K562 (cell line): ENCODE results near the gene PRPSAP1. TPM values are rescaled to one million over a fixed set of nuclear protein-coding genes. Genes with fewer than 3 reads are reported as not detected.
A peak's percentile ranks its signal among the peaks of the same experiment; 100 is the strongest.

Source experiments
- ARHGAP35 ChIP-seq: fragments of 450-650 bp; IDR thresholded peaks from 2 replicates; pipeline ENCODE4 v1.6.1; 2018; ENCODE audit not compliant: partially characterized antibody
- CSDE1 ChIP-seq, 2 experiments: fragments of 450-650 bp; IDR thresholded peaks; 2 replicates each; pipeline ENCODE4 v1.6.1; 2016; ENCODE audit warnings: mild to moderate bottlenecking in 1 of 2
- DIDO1 ChIP-seq: fragments of 450-650 bp; IDR thresholded peaks from 2 replicates; pipeline ENCODE4 v1.6.1; 2016; ENCODE audit warnings: low read depth, missing biosample characterization, missing genetic modification characterization
- KLF13 ChIP-seq: fragments of 450-650 bp; IDR thresholded peaks from 2 replicates; pipeline ENCODE4 v1.6.1; 2016; ENCODE audit warnings: missing genetic modification characterization, low read depth, mild to moderate bottlenecking, missing compliant biosample characterization, moderate library complexity, borderline replicate concordance
- MEIS2 ChIP-seq: fragments of 450-650 bp; IDR thresholded peaks from 2 replicates; pipeline ENCODE4 v1.6.1; 2014; ENCODE audit warnings: mild to moderate bottlenecking; ENCODE audit not compliant: partially characterized antibody
- NFXL1 ChIP-seq: fragments of 450-650 bp; formaldehyde crosslinking; IDR thresholded peaks from 2 replicates; pipeline ENCODE4 v1.4.0; 2021; ENCODE audit warnings: mild to moderate bottlenecking
- PREB ChIP-seq: sonication (generic); formaldehyde crosslinking; IDR thresholded peaks from 2 replicates; pipeline ENCODE4 v1.8.1; 2023; ENCODE audit warnings: mild to moderate bottlenecking, missing genetic modification reagents
- PTBP1 ChIP-seq: fragments of 200-400 bp; formaldehyde crosslinking; IDR thresholded peaks from 2 replicates; pipeline ENCODE4 v1.6.1; 2017; ENCODE audit warnings: low read depth, low read length
- SFPQ ChIP-seq: fragments of 200-400 bp; formaldehyde crosslinking; IDR thresholded peaks from 2 replicates; pipeline ENCODE4 v1.6.1; 2017; ENCODE audit warnings: mild to moderate bottlenecking, low read depth, low read length, moderate library complexity
- SLC30A9 ChIP-seq: fragments of 250-450 bp; sonication (Bioruptor Pico); IDR thresholded peaks from 2 replicates; pipeline ENCODE4 v1.8.0; 2022; ENCODE audit warnings: mild to moderate bottlenecking, moderate library complexity
- SMAD4 ChIP-seq: fragments of 250-450 bp; sonication (Bioruptor Pico); conservative IDR thresholded peaks from 2 replicates; pipeline ENCODE4 v1.8.0; 2021; ENCODE audit warnings: inconsistent platforms, mild to moderate bottlenecking, moderate library complexity
- SPI1 ChIP-seq: IDR thresholded peaks from 2 replicates; pipeline ENCODE4 v1.6.1; 2011; ENCODE audit warnings: low read depth, low read length, control low read depth, borderline replicate concordance
- TFE3 ChIP-seq: fragments of 450-650 bp; formaldehyde crosslinking; IDR thresholded peaks from 2 replicates; pipeline ENCODE4 v1.4.0; 2020; ENCODE audit warnings: mild to moderate bottlenecking, mixed read lengths
- ZBTB43 ChIP-seq: sonication (generic); formaldehyde crosslinking; IDR thresholded peaks from 2 replicates; pipeline ENCODE4 v1.8.0; 2023; ENCODE audit warnings: mild to moderate bottlenecking, missing genetic modification reagents
- ZC3H11A ChIP-seq: IDR thresholded peaks from 2 replicates; pipeline ENCODE4 v1.6.1; 2012; ENCODE audit warnings: low read depth, low read length, improper control_type of control experiment
- ZNF586 ChIP-seq: fragments of 450-650 bp; formaldehyde crosslinking; conservative IDR thresholded peaks from 2 replicates; pipeline ENCODE4 v1.4.0; 2020; ENCODE audit warnings: mild to moderate bottlenecking, moderate library complexity
- ZNF778 ChIP-seq: fragments of 450-650 bp; formaldehyde crosslinking; IDR thresholded peaks from 2 replicates; pipeline ENCODE4 v1.4.0; 2020; ENCODE audit warnings: mild to moderate bottlenecking, moderate library complexity
- polyA plus RNA-seq, 8 experiments: library from polyadenylated mRNA; depleted of rRNA in 4 of 8; stranded (reverse) in 5 of 8; unstranded in 3 of 8; fragments of >200 nt; fragmentation: Nextera tagmentation in 2 of 8; fragmentation: Illumina TruSeq in 1 of 8; extraction: Ambion mirVana in 2 of 8; extraction: Trizol in 1 of 8; gene quantifications; 2 replicates each; pipeline versions ENCODE4 v1.2.1 to v1.2.3, GENCODE V29; 2011 to 2014; ENCODE audit warnings: inconsistent platforms in 1 of 8, missing spikeins in 1 of 8
- total RNA-seq, 7 experiments: library from RNA; depleted of rRNA in 6 of 7; stranded (reverse); fragments of >200 nt in 6 of 7; fragmentation: Illumina TruSeq in 2 of 7; extraction: Trizol in 2 of 7; gene quantifications; 2 replicates each; pipeline versions ENCODE4 v1.2.1 to v1.2.3, GENCODE V29; 2011 to 2021; ENCODE audit warnings: low replicate concordance in 1 of 7

The PRPSAP1 gene
- total and polyA plus RNA-seq, 9 of the 15 experiments (the other 6 are each of a cell fraction or from before 2014, with no cell fraction given) = 21.9 to 77.1 (median 40.8) TPM

GRCh38 chr17:76384222-76384986 is 30.7 kb upstream of the PRPSAP1 start, which contains the start of gene SPHK1 (continued):
- TF ChIP-seq SFPQ (no peak), ZC3H11A (no peak), PTBP1 (no peak), MEIS2 (no peak), NFXL1 (CRISPR knock-in tag) (no peak), TFE3 (CRISPR knock-in tag) (no peak), DIDO1 (tag) (no peak), CSDE1 (IDR thresholded peaks at IDR 0.05) (no peak), ZNF778 (CRISPR knock-in tag) (no peak), ARHGAP35 (no peak), PREB (CRISPR knock-in tag) (no peak), SMAD4 (CRISPR knock-in tag) (peak; percentile 87), ZNF586 (CRISPR knock-in tag) (no peak), SLC30A9 (CRISPR knock-in tag) (no peak), KLF13 (no peak), SPI1 (no peak), ZBTB43 (CRISPR knock-in tag) (no peak)
